HG03103 (cell line): ENCODE data around the gene OR10A3.

Experiments
- ATAC-seq: cut with Tn5 transposase; IDR thresholded peaks from one replicate; pipeline ENCODE4 v1.9.1; 2021; ENCODE audit warnings: low read depth; ENCODE audit not compliant: unreplicated experiment

OR10A3 gene

DNA sequence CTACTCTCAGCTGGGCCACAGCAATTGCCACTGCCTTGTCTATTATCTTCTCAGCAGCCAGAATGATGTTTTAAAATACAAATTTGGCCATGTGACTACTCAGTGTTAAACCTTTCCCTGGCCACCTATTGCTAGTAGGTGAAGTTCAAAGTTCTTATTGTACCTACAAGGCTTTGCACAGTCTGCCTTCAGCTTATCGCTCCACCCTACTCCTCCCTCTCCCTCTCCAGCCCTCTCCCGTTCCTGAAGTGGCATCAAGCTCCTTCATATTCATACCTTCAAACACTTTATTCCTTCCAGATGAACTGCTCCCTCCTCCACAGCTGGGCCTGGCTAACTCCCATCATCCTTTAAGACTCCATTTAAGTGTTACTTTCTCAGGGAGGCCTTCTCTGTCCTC lies 47.7 kb downstream of the OR10A3 start:
- ATAC-seq = no peak

- ATAC-seq = peak; percentile 59
Observed at GRCh38 chr11:7892840-7893254, 48.7 kb downstream of the OR10A3 start.

DNA sequence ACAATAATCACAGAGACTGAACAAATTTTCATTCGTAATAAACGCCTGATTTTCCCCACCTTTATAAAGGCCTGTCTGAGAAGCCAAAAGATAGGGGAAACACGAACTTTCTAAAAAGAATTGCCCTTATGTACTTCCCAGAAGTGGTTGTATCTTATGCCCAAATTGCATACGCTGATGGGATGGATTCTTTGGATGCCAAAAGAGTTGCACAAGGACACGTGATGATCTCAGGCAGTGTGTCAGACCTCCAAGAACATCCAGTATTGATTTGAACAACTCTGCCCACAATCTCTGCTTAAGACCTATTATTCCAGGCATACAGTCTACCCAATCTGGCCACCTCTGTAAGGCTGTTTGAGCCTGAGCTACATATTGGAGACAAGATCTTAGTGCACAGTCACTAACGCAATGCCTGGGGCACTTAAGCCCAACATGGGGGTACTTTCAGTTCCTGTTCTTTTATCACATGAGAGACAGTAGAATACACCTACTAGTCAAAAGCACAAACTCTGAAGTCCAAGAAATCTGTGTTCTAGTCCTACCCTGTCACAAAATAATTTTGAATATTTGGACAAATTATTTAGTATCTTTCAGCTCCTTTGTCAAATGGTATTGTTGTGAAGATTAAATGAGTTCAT lies 49.3 kb downstream of the OR10A3 start:
- ATAC-seq = peak; percentile 61

GRCh38 chr11:7890417-7891172 lies 50.9 kb downstream of the OR10A3 start:
- ATAC-seq = peak; percentile 40

DNA sequence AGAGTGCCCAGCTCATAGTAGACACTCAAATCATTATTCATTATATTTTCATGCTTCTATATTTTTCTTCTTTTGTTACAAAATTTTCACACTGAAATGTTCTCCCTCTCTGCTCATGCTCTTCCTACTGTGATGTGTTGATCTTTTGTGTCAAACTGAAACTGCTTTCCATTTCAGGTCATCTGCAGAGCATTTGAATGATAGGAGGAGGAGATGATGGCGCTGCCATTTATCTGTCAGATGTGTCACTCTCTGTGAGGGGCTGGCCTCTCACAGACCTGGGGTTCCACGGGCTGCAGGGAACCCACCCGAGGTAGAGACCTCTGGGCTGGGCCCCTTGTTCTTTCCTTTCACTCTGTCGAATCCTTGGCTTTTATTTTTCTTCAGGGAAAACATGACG lies 51.5 kb downstream of the OR10A3 start:
- ATAC-seq = no peak
